PC-9 (cell line): ENCODE measurements around the gene LMBR1L.

Experiments used
- CTCF ChIP-seq: fragments of 200-600 bp; sonication (generic); conservative IDR thresholded peaks from 2 replicates; pipeline ENCODE4 v1.6.1; 2017; ENCODE audit warnings: mixed run types, antibody characterized with exemption, mild to moderate bottlenecking, moderate library complexity
- EZH2 ChIP-seq: fragments of 200-600 bp; sonication (generic); IDR thresholded peaks from 2 replicates; pipeline ENCODE4 v1.8.0; 2017; ENCODE audit warnings: antibody characterized with exemption, low read depth

- TF ChIP-seq CTCF (no peak), EZH2 (no peak)
These were observed 1.7 kb downstream of the LMBR1L start for GRCh38 chr12:49108958-49109404.
